GM21825 (cell line): ENCODE measurements around the gene ADGRA1.

Experiments used
- ATAC-seq: cut with Tn5 transposase; IDR thresholded peaks from one replicate; pipeline ENCODE4 v1.9.1; 2021; ENCODE audit warnings: mild to moderate bottlenecking, moderate library complexity; ENCODE audit not compliant: unreplicated experiment

The ADGRA1 gene

DNA sequence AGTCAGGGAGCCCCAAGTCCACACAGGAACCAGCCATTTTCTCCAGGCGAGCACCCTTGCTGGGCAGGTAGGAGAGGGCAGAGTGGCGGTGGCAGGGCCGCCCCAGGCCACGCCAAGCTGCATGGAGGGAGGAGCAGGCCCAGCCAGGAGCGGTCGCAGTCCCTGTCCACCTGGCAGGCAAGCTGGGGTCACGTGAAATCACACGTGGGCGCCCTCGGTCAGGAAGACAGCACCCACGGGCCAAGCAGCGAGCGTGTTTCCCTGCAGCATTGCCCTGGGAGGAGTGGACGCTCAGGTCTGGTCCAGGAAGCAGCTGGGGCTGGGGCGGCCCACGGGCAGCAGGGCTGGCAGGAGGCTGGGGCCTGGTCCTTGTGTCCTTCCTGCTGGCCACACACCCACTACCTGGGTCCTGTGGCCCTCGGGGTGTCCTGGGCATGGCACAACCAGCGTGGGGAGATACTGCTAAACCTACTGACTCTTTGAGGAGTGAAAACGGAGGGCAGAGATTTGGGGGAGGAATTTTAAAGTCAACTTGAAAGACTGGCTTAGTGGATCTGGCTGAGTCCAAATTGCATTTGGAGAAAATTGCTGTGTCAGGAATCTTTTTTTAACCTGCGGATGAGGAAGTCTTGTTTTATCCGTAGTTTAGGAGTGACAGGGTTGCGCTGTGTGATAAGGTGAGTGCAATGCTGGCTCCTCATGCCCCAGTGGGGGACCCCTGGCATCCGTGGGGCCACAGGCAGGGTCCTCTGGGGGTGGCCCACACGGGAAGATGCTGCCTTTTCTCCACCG lies 12.2 kb upstream of the ADGRA1 start:
- no peak for ATAC-seq

DNA sequence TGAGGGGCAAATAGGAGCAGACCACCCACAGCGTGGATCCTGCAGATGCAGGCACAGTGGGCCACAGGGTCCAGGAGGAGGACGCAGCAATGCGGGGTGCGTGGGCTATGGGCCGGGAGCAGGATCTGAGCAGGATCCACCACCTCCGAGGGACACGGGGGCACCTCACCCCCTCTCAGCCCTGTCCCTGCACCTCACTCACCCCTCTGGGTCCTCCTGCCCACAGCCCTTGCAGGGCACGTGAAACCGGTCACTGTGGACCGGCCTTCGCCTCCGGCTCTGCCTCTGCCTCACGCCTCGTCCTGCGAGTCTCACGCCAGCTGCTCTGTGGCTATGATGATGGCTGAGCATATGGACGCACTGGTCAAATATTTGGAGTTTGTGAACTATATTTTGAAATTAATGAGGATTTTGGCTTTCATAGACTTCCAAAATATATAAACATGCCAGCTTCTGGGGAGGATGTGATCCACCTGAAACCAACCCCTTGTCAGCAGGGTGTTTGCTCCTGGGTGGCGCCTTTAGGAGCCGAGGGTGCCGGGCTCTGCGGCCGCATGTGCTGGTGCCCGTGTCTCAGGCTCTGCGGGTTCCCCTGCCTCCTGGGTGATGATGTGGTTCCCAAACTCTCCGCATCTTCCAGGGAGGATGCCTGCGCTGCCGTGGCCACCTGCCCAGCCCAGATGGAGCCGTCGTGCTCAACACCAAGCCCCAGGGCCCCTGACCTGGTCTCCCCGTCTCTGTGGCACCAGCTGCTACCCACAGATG lies 11.3 kb upstream of the ADGRA1 start:
- ATAC-seq = no peak

GRCh38 chr10:133079836-133080682 lies 7.7 kb upstream of the ADGRA1 start:
- ATAC-seq = no peak

DNA sequence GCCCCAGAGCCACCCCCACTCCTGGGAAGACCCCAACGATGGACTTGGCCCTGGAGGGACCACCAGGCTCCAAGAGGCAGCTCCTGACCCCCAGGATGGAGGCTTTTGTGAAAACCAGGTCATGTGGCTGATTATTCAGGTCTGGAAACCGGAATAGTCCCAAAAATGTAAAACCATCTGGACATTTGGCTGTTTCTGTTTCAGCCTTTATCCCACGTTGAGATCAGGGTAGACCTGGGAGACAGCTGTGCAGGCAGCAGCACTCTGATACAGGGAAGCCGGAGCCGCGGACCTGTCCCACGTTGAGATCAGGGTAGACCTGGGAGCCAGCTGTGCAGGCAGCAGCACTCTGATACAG lies 7.1 kb upstream of the ADGRA1 start:
- ATAC-seq = no peak

GRCh38 chr10:133081636-133082035 lies 6.1 kb upstream of the ADGRA1 start:
- no peak for ATAC-seq

GRCh38 chr10:133082685-133083421 lies 4.9 kb upstream of the ADGRA1 start:
- no peak for ATAC-seq

DNA sequence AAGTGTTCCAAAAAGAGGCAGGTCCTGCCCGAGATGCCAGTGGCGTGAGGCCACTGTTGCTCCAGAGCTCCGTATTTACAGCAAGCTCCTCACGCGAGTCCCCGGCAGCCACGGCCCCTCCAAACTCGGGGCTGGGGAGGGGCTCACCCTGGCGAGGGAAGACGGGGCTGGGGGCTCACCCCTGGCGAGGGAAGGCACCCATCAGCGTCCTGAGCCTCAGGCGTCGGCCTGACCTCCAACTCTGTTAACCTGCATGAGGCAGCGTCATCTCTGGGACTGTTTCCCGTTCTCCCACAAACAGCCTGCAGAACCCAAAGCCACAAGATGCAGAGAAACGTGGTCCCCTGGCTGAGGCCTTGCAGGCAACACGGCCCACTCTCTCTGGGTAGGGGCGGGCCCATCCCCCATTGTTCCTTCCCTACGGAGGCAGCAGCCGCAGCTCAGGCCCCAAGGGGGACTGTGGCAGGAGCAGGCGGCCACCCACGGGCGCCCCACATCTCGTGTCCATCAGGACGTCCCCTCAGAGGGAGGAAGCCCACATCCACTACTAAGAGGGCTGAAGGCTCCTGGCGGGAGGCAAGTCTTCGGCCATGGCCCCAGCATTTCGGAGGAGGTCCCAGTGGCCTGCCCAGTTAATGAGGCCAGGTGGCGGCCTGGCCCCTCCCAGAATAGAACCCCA lies 4.2 kb upstream of the ADGRA1 start:
- ATAC-seq = no peak

DNA sequence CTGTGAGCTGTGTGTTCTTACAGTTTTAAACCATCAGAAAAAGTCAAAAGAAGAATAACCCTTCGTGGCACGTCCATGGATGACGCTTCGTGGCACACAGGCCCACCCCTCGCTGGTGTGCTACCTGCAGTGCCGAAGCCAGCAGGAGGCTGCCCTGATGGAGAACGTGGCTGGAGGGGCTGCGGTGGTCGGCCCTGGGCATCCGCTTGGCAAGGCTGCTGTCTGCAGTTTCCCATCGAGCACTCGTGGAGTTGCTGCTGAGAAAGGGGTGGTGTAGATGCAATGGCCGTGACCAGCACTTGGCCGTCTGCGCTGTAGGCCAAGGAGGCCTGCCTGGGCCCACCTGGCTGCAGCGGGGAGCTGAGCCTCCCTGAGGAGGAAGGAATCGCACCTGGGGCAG lies 3.2 kb upstream of the ADGRA1 start:
- ATAC-seq = no peak

DNA sequence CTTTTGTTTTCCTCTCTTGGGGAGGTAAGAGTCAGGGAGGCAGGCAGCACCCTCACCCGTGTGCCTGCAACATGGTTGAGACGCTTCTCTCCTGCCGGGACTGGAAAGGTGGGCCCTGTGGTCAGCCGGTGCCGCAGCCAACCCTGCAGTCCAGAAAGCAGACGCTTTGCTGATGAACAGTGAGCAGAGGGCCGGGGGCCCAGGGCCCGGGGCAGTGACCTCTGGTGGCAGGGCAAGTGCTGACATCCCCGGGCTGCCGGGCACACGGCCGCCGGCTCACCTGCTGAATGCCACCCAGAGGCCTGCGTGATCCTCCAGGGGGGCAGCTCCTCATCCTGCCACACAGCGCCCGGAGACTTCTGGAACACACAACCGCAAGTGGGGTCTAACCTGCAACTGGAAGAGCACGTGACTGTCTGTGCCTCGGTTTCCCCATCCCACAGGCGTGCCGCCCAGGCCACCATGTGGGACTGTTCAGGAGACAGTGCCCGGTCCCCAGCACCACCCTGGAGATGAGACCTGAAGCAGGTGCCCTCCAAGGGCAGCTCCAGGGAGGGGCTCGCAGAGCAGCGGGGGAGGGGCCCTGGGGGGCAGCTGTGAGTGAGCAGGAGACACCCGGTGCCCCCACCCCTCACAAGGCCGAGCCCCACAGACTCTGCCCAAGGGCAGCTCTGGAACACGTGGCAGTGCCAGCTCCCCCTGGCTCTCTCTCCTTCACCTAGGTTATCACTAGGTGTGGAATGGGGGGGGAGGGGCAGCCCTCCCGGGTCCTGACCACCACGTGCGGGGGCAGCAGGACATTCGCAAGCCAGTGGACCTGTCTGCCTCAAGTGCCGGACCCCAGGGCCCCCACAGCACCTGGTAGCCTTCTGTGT lies 2.2 kb upstream of the ADGRA1 start:
- no peak for ATAC-seq

DNA sequence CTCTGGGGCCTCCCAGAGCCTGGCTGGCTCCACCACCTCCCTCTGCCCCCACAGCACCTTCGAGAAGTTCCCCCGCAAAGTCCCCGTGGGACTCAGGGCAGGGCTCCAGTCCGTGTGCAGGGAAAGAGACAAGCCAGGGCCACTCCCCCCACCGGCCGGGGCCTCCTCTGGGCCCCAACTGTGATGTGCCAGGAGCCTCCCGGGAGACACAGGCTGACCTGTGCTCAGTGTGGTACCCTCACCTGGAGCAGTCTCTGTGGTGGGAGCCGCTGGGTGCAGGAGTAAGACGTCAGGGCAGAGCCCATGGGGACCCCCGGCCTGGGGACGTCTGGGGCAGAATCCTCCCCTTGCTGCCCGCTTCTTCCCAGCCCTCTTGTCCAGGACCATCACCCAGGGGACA lies 1.5 kb upstream of the ADGRA1 start:
- ATAC-seq = no peak

- ATAC-seq = no peak
Measured at GRCh38 chr10:133087045-133087678, 562 bp upstream of the ADGRA1 start.

GRCh38 chr10:133088179-133088955 lies 643 bp downstream of the ADGRA1 start:
- ATAC-seq = no peak

GRCh38 chr10:133088956-133089800 lies 1.5 kb downstream of the ADGRA1 start:
- ATAC-seq = no peak

DNA sequence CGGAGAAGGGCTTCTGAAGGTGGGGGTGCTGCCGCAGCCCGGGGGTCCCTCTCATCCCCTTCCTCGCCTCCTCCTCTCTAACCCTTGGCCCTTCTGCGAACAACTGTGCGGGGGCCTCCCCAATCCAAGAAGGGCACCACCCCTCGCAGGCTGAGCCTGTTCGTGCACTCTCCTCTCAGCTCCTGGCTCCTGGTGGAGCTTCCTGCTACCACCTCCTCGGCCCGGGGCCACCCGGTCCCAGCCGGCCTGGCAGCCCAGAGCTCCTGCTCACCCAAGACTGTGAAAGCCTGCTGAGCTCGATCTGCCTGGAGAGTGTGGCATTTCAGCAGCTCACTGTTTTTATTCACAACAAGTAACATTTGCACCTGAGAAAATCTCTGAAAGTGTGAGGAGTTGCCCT lies 2.4 kb downstream of the ADGRA1 start:
- no peak for ATAC-seq

DNA sequence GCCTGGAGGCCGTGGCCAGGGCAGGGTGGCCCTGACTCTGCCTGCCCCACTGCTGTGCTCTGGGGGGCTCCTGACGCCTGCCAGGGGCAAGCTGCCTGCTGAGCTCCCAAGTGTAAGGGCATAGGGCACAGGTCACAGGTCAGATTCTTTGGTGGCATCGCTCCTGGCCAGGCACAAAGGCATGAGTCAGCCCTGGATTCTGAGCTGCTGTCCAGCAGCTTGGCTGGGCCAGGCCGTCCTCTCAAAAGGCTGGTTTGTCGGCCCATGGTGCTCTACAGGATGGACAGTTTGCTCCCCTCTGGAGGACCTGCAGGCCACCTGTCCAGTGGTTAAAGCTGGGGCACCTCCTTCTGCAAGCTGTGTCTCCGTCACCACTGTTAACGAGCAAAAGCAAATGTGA lies 2.9 kb downstream of the ADGRA1 start:
- ATAC-seq = no peak

DNA sequence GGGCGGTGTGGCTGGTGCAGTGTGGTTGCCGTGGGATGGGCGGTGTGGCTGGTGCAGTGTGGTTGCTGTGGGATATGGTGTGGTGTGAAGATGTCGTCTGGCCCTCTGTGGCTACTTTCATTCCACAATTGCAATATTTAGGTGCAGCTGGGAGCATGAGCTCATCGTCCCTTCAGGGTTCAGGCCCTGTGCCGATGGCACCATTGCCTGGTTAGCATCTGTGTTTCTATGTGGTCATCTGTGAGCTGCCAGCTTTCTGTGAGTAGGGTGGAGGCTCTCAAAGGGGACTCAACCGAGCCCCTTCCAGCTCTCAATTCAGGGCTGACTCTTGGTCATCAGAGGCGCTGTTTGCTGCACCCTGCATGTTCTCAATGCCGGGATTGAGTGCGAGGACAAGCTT lies 3.6 kb downstream of the ADGRA1 start:
- no peak for ATAC-seq

DNA sequence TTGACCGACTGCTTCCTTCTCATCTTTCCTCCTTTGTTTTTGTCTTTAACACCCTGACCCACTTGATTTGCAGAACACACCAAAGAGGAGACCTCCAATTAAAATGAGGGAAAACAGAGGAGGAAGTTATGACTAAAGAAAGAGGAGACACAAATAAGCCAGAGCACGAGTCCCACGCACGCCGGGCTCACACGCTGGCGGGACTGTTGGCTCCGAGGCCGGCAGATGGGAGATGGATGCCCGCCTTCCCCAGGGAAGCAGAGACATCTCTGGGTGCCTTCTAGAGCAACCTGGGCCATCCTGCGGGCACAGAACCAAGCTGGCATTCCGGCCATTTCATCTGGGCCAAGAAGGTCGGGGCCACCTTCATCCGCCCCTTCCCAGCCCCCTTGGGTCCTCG lies 5.6 kb downstream of the ADGRA1 start:
- ATAC-seq = no peak
